HepG2 (cell line): ENCODE measurements around the gene SPOCD1. TPM values are rescaled to one million over a fixed set of nuclear protein-coding genes. Genes with fewer than 3 reads are reported as not detected.

Source experiments
- ATAC-seq: fragments of 200-7000 bp; cut with Tn5 transposase; 3 replicates; pipeline ENCODE4 v1.9.1; 2020; ENCODE audit warnings: mild to moderate bottlenecking, moderate library complexity
- BruUV-seq: library from RNA; stranded (reverse); fragments of 400-500 nt; replicated peaks from 2 replicates; lab custom pipeline; 2021; lab: Mats Ljungman, UMichigan
- CTCF ChIA-PET: fragments of 300-600 bp; formaldehyde crosslinking; extraction: SDS; loops from one replicate; lab custom pipeline; 2021; ENCODE audit warnings: low total read pairs, inconsistent platforms, low intra/inter-chr PET ratio; lab: Yijun Ruan, JAX
- POLR2A ChIA-PET: fragments of 350-600 bp; sonication (Branson Sonifier 250); formaldehyde crosslinking; loops from one replicate; lab custom pipeline; 2020; ENCODE audit warnings: antibody characterized with exemption, inconsistent platforms; lab: Yijun Ruan, JAX
- DNase-seq: peaks from one replicate; pipeline ENCODE4 v3.0.0-alpha.2; 2015; ENCODE audit warnings: low spot score
- FAIRE-seq: peaks from 3 replicates; lab custom pipeline; 2011; peaks lifted over from hg19 to GRCh38; lab: Jason Lieb, UNC
- H2AFZ ChIP-seq: one replicate; pipeline ENCODE4 v1.6.1; 2011; ENCODE audit warnings: low read length, inconsistent platforms
- H3K27ac ChIP-seq: fragments of 300-600 bp; 3 replicates; pipeline ENCODE4 v1.8.0; 2011; ENCODE audit warnings: mixed run types, mild to moderate bottlenecking, mixed read lengths, low read length, inconsistent platforms; ENCODE audit not compliant: insufficient read depth; ENCODE audit errors: extremely low read length
- H3K27me3 ChIP-seq, 2 experiments: fragments of 200-600 bp in 1 of 2; 2 replicates in 1 of 2; 3 replicates in 1 of 2; pipeline versions ENCODE4 v1.6.0 to v1.8.0; 2011; ENCODE audit warnings: low read length in 2 of 2, mild to moderate bottlenecking in 2 of 2, moderate library complexity in 2 of 2, inconsistent platforms in 1 of 2; ENCODE audit not compliant: insufficient read depth in 2 of 2, control insufficient read depth in 1 of 2
- H3K36me3 ChIP-seq, 2 experiments: fragments of 200-600 bp in 1 of 2; replicated peaks in 1 of 2; 2 replicates in 1 of 2; 3 replicates in 1 of 2; pipeline versions ENCODE4 v1.5.1 to v1.8.0; 2011; ENCODE audit warnings: low read length in 2 of 2, inconsistent platforms in 1 of 2; ENCODE audit not compliant: insufficient read depth in 2 of 2, control insufficient read depth in 1 of 2
- H3K4me1 ChIP-seq: 2 replicates; pipeline ENCODE4 v1.5.1; 2012; ENCODE audit warnings: low read length, inconsistent platforms; ENCODE audit not compliant: insufficient read depth
- H3K4me2 ChIP-seq: 2 replicates; pipeline ENCODE4 v1.6.0; 2011; ENCODE audit warnings: low read depth, low read length, inconsistent platforms
- H3K4me3 ChIP-seq, 3 experiments: fragments of 200-600 bp in 1 of 3; sonication (generic), shearing (Covaris generic) in 1 of 3; replicated peaks in 1 of 3; 2 replicates each; pipeline ENCODE4 v1.5.1; 2011 to 2016; ENCODE audit warnings: low read length in 3 of 3, inconsistent platforms in 2 of 3, low read depth in 2 of 3, mild to moderate bottlenecking in 2 of 3, control low read depth in 1 of 3, mixed read lengths in 1 of 3; ENCODE audit not compliant: insufficient read depth in 1 of 3
- H3K79me2 ChIP-seq: one replicate; pipeline ENCODE4 v1.6.1; 2011; ENCODE audit warnings: low read length, inconsistent platforms; ENCODE audit not compliant: insufficient read depth
- H3K9ac ChIP-seq: 2 replicates; pipeline ENCODE4 v1.6.0; 2011; ENCODE audit warnings: mild to moderate bottlenecking, low read depth, low read length, inconsistent platforms; ENCODE audit not compliant: insufficient read depth
- H3K9me3 ChIP-seq: 2 replicates; pipeline ENCODE4 v1.5.1; 2012; ENCODE audit warnings: mild to moderate bottlenecking, low read length
- H4K20me1 ChIP-seq: 2 replicates; pipeline ENCODE4 v1.6.0; 2011; ENCODE audit warnings: inconsistent platforms, mild to moderate bottlenecking, low read length, moderate library complexity; ENCODE audit not compliant: insufficient read depth
- ATRX ChIP-seq: sonication (generic); formaldehyde crosslinking; IDR thresholded peaks from 2 replicates; pipeline ENCODE4 v1.4.0; 2020; ENCODE audit warnings: missing genetic modification reagents, borderline replicate concordance
- BCL3 ChIP-seq: sonication (generic); formaldehyde crosslinking; IDR thresholded peaks from 2 replicates; pipeline ENCODE4 v1.5.1; 2020; ENCODE audit warnings: mild to moderate bottlenecking, missing genetic modification reagents, moderate library complexity
- CEBPB ChIP-seq: IDR thresholded peaks from 2 replicates; pipeline ENCODE4 v1.6.1; 2011; ENCODE audit warnings: low read depth, low read length, improper control_type of control experiment, borderline replicate concordance
- FOXK2 ChIP-seq: fragments of 450-650 bp; IDR thresholded peaks from 2 replicates; pipeline ENCODE4 v1.6.1; 2016
- HDAC1 ChIP-seq: sonication (generic); formaldehyde crosslinking; IDR thresholded peaks from 2 replicates; pipeline ENCODE4 v1.5.1; 2020; ENCODE audit warnings: mild to moderate bottlenecking, missing genetic modification reagents
- HDAC2 ChIP-seq: sonication (generic); formaldehyde crosslinking; IDR thresholded peaks from 2 replicates; pipeline ENCODE4 v1.4.0; 2020; ENCODE audit warnings: missing genetic modification reagents
- HNRNPK ChIP-seq: fragments of 200-400 bp; formaldehyde crosslinking; IDR thresholded peaks from 2 replicates; pipeline ENCODE4 v1.6.1; 2018; ENCODE audit warnings: low read length, low read depth, moderate library complexity, mild to moderate bottlenecking; ENCODE audit not compliant: poor library complexity, severe bottlenecking
- ZHX1 ChIP-seq: sonication (generic); formaldehyde crosslinking; IDR thresholded peaks from 2 replicates; pipeline ENCODE4 v1.8.1; 2022; ENCODE audit warnings: low read depth, mild to moderate bottlenecking, missing genetic modification reagents
- ZNF292 ChIP-seq: sonication (generic); formaldehyde crosslinking; IDR thresholded peaks from 2 replicates; pipeline ENCODE4 v1.8.1; 2022; ENCODE audit warnings: mild to moderate bottlenecking, low read depth, missing genetic modification reagents, borderline replicate concordance
- ZNF572 ChIP-seq: sonication (generic); formaldehyde crosslinking; IDR thresholded peaks from 2 replicates; pipeline ENCODE4 v1.5.1; 2020; ENCODE audit warnings: mild to moderate bottlenecking, missing genetic modification reagents
- WGBS: methylation state at CpG from one replicate; pipeline ENCODE4 v1.1.6; 2017; ENCODE audit warnings: low lambda C conversion rate; 5-methylcytosine and 5-hydroxymethylcytosine counted together
- in situ Hi-C: cut with HindIII; loops from 2 replicates; pipeline ENCODE4 v1.10.0; 2017; ENCODE audit warnings: low pct_unique_long_range_greater_than_20kb; ENCODE audit not compliant: extremely low pct_ligation_motif_present
- intact Hi-C: fragments of 100-400 bp; cut with micrococcal nuclease; formaldehyde crosslinking; loops from one replicate; pipeline ENCODE4 v1.10.0; 2022; ENCODE audit not compliant: unreplicated experiment
- polyA plus RNA-seq, 8 experiments: library from polyadenylated mRNA; depleted of rRNA in 3 of 8; stranded (reverse) in 7 of 8; unstranded in 1 of 8; fragments of >200 nt; fragmentation: Illumina TruSeq in 4 of 8; extraction: Trizol in 4 of 8; gene quantifications; 2 replicates each; pipeline versions ENCODE4 v1.2.1 to v1.2.3, GENCODE V29; 2011 to 2016; ENCODE audit warnings: low read depth in 4 of 8, missing spikeins in 1 of 8, mixed read lengths in 1 of 8; ENCODE audit not compliant: insufficient read depth in 1 of 8
- total RNA-seq, 5 experiments: library from RNA; depleted of rRNA; stranded (reverse); fragments of >200 nt; fragmentation: Illumina TruSeq; extraction: Trizol; gene quantifications; 2 replicates each; pipeline ENCODE4 v1.2.3, GENCODE V29; 2016; ENCODE audit warnings: low read depth in 1 of 5
- TF ChIP-seq, protein P1 (sequence below): sonication (generic); formaldehyde crosslinking; IDR thresholded peaks from 2 replicates; pipeline ENCODE4 v1.5.0; 2020; ENCODE audit warnings: mild to moderate bottlenecking, missing genetic modification reagents

Gene SPOCD1
- total and polyA plus RNA-seq, 2 of the 13 experiments (the other 11 are each of a cell fraction or from before 2014, with no cell fraction given), result 0.24 to 0.29 TPM

DNA sequence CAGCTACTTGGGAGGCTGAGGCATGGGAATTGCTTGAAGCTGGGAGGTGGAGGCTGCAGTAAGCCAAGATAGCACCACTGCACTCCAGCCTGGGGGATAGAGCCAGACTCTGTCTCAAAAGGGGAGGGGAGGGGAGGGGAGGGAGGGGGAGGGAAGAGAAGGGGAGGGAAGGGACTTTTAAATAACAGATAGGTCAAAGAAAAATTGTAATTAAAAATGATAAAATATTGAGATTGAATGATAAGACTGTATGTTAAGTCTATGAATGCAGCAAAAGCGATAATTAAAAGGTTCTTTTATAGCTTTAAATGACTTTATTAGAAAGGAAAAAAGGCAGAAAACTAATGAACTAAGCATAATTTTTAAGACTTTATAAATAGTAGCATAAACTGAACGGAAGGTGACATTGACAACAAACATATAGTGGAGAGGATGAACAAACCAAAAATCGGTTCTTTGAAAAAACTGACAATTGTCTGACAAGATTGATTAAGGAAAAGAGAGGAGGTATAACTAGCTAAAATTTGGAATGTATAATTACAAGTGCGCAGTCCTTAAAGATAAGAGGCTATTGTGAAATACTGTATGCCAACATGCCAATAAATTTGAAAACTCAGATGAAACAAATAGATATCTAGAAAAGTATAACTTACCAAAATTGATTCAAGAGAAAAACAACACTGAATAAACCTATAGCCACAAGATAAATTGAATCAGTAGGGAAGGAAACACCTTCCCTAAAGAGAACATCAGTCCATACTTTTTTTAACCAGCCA is 8.4 kb downstream of the SPOCD1 start:
- H3K4me3 ChIP-seq, result no peak overlapping the region
- H4K20me1 ChIP-seq, result no peaks in the 10 kb centered on the region
- no peak overlapping the region for H3K27ac ChIP-seq
- H2AFZ ChIP-seq, result no peak overlapping the region
- ChIA-PET POLR2A (no interaction called here), CTCF (no interaction called here)
- H3K9me3 ChIP-seq, result no peaks in the 10 kb centered on the region
- H3K27me3 ChIP-seq, result no peaks in the 10 kb centered on the region; a peak in 3 of 5 replicates
- WGBS, result 41% methylated on average over 4 of the region's 4 CpGs
- no peaks in the 10 kb centered on the region for H3K79me2 ChIP-seq
- no peaks in the 10 kb centered on the region for H3K36me3 ChIP-seq
- no peak overlapping the region for H3K9ac ChIP-seq
- intact Hi-C loops (no loop called here), in situ Hi-C loops (no loop called here)
- ATAC-seq (no peak), DNase-seq (no peak), FAIRE-seq (no peak)
- no peaks in the 10 kb centered on the region for H3K4me1 ChIP-seq
- 0 out of 2 replicates have a peak, but pooled peaks have one; percentile 23 for TF ChIP-seq CEBPB
- peak; percentile 89 for TF ChIP-seq HNRNPK
- TF ChIP-seq ATRX (CRISPR knock-in tag), result no peak
- TF ChIP-seq HDAC2 (CRISPR knock-in tag), result no peak
- H3K4me2 ChIP-seq, result no peak overlapping the region
- BruUV-seq, result no TSS peak

DNA sequence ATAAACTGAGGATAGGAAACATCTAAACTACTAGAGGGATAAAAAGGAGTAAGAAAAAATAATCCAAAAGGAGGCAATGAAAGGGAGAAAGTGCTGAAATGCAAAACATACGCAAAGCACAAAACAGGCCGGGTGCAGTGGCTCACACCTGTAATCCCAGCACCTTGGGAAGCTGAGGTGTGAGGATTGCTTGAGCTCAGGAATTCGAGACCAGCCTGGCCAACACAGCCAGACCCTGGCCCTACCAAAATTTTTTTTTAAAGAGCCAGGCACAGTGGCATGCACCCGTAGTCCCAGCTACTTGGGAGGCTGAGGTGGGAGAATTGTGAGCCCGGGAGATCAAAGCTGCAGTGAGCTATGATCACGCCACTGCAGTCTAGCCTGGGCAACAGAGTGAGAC is 10.5 kb downstream of the SPOCD1 start:
- in situ Hi-C loops (no loop called here), intact Hi-C loops (no loop called here)
- H3K36me3 ChIP-seq, result no peaks in the 10 kb centered on the region
- H3K9ac ChIP-seq, result no peak overlapping the region
- H3K79me2 ChIP-seq, result no peaks in the 10 kb centered on the region
- H3K4me1 ChIP-seq, result no peaks in the 10 kb centered on the region
- peaks cover 0 to 9% of the 10 kb centered on the region in 2 experiments; a peak in 2 of 5 replicates for H3K27me3 ChIP-seq
- H3K9me3 ChIP-seq, result no peaks in the 10 kb centered on the region
- H3K4me2 ChIP-seq, result no peak overlapping the region
- no peaks in the 10 kb centered on the region for H4K20me1 ChIP-seq
- DNase-seq, result no peak
- no peak overlapping the region for H2AFZ ChIP-seq
- POLR2A ChIA-PET, result no interaction called here
- 25% methylated on average over 6 of the region's 6 CpGs for WGBS
- ATAC-seq, result no peak
- CTCF ChIA-PET, result no interaction called here
- BruUV-seq, result no TSS peak
- H3K27ac ChIP-seq, result no peak overlapping the region
- no peak for FAIRE-seq
- no peak overlapping the region for H3K4me3 ChIP-seq
- TF ChIP-seq ZNF292 (CRISPR knock-in tag), result no peak
- TF ChIP-seq FOXK2, result no peak
- no peak for TF ChIP-seq ZNF572 (CRISPR knock-in tag)
- no peak for TF ChIP-seq BCL3 (CRISPR knock-in tag)
- TF ChIP-seq HDAC1 (CRISPR knock-in tag), result no peak
- TF ChIP-seq ZHX1 (CRISPR knock-in tag), result no peak
- TF ChIP-seq, protein P1, sequence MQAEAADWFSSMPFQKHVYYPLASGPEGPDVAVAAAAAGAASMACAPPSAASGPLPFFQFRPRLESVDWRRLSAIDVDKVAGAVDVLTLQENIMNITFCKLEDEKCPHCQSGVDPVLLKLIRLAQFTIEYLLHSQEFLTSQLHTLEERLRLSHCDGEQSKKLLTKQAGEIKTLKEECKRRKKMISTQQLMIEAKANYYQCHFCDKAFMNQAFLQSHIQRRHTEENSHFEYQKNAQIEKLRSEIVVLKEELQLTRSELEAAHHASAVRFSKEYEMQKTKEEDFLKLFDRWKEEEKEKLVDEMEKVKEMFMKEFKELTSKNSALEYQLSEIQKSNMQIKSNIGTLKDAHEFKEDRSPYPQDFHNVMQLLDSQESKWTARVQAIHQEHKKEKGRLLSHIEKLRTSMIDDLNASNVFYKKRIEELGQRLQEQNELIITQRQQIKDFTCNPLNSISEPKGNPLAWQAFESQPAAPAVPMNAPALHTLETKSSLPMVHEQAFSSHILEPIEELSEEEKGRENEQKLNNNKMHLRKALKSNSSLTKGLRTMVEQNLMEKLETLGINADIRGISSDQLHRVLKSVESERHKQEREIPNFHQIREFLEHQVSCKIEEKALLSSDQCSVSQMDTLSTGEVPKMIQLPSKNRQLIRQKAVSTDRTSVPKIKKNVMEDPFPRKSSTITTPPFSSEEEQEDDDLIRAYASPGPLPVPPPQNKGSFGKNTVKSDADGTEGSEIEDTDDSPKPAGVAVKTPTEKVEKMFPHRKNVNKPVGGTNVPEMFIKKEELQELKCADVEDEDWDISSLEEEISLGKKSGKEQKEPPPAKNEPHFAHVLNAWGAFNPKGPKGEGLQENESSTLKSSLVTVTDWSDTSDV (CRISPR knock-in tag), result no peak
